ENCODE data around the gene NID1. TPM values are rescaled to one million over a fixed set of nuclear protein-coding genes. Genes with fewer than 3 reads are reported as not detected.
A peak's percentile ranks its signal among the peaks of the same experiment; 100 is the strongest.

NID1 gene
- total and polyA plus RNA-seq, 9 of the 15 experiments (the other 6 are each of a cell fraction or from before 2014, with no cell fraction given) = 0.22 TPM; not detected in 8

DNA sequence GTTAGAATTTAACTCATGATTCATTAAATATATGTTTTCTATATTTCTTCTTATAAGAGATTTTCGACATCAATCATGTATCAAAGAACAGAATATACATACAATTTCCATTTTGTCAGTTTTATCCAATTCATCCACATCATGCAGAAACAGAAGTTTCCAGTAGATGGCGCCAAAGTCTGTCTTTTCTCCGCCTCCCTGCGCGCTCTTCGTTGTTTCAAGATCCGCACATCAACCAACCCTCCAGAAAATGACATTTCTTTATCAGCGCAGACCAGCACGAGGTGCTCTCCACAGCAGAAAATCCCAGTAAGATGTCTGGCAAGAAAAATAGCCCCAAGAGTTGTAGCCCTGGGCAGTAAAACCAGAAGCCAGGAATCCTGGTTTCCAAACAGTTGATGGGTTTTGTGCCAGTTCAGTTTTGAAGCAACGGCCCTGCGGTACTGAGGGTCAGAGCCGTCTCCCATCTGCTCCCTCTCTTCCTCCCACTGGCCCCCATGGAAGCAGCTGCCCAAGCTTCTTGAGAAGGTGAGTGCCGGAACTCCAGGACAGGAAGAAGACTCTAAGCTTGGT, 38.8 kb upstream of the NID1 start (continued):
- TF ChIP-seq MGA (IDR thresholded peaks at IDR 0.05) (peak; percentile 57; the same call in 1 of the 2 replicates), MYC (IDR thresholded peaks at IDR 0.05; ENCODE audit: low read depth, low read length) (peak; percentile 64), MYC (CRISPR knock-in tag; IDR thresholded peaks at IDR 0.05; ENCODE audit: borderline replicate concordance, low read depth) (no peak), NCOA4 (IDR thresholded peaks at IDR 0.05; ENCODE audit: partially characterized antibody) (no peak), CREM (IDR thresholded peaks at IDR 0.05; ENCODE audit: low read depth) (peak; percentile 30; the same call in 1 of the 2 replicates), KDM2B (CRISPR knock-in tag; IDR thresholded peaks at IDR 0.05) (peak; percentile 73; the same call in 1 of the 2 replicates), PRMT5 (CRISPR knock-in tag; IDR thresholded peaks at IDR 0.05) (no peak), HNRNPLL (IDR thresholded peaks at IDR 0.05; ENCODE audit: low read depth, low read length, poor library complexity, severe bottlenecking) (peak; percentile 90), NR2C1 (IDR thresholded peaks at IDR 0.05) (no peak), NR2C1 (tag; IDR thresholded peaks at IDR 0.05) (no peak), ZSCAN32 (CRISPR knock-in tag; IDR thresholded peaks at IDR 0.05) (no peak), ZNF354B (CRISPR knock-in tag; IDR thresholded peaks at IDR 0.05) (no peak), BHLHE40 (IDR thresholded peaks at IDR 0.05; ENCODE audit: low read length) (peak; percentile 42; the same call in 1 of the 2 replicates), L3MBTL2 (IDR thresholded peaks at IDR 0.05) (peak; percentile 80), ZBTB8A (IDR thresholded peaks at IDR 0.05; ENCODE audit: partially characterized antibody) (no peak)
- TF ChIP-seq, protein P1, sequence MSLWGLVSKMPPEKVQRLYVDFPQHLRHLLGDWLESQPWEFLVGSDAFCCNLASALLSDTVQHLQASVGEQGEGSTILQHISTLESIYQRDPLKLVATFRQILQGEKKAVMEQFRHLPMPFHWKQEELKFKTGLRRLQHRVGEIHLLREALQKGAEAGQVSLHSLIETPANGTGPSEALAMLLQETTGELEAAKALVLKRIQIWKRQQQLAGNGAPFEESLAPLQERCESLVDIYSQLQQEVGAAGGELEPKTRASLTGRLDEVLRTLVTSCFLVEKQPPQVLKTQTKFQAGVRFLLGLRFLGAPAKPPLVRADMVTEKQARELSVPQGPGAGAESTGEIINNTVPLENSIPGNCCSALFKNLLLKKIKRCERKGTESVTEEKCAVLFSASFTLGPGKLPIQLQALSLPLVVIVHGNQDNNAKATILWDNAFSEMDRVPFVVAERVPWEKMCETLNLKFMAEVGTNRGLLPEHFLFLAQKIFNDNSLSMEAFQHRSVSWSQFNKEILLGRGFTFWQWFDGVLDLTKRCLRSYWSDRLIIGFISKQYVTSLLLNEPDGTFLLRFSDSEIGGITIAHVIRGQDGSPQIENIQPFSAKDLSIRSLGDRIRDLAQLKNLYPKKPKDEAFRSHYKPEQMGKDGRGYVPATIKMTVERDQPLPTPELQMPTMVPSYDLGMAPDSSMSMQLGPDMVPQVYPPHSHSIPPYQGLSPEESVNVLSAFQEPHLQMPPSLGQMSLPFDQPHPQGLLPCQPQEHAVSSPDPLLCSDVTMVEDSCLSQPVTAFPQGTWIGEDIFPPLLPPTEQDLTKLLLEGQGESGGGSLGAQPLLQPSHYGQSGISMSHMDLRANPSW (CRISPR knock-in tag; IDR thresholded peaks at IDR 0.05) = no peak

All from K562 (cell line).